Common myeloid progenitor, CD34-positive (primary cell): Measurements from ENCODE around the gene GPR35.
A peak's percentile ranks its signal among the peaks of the same experiment; 100 is the strongest.
"Not testable (repeated sequence)": the region's sequence is repeated elsewhere in the genome, so short reads cannot be mapped to it uniquely, and the experiment has no call there.

ENCODE experiments used
- CTCF ChIA-PET: fragments of 350-600 bp; sonication (Branson Sonifier 250); formaldehyde crosslinking; loops from one replicate; lab custom pipeline; 2021; ENCODE audit warnings: antibody characterized with exemption; lab: Charles Lee
- POLR2A ChIA-PET: fragments of 350-600 bp; sonication (Branson Sonifier 250); formaldehyde crosslinking; loops from one replicate; lab custom pipeline; 2021; ENCODE audit warnings: antibody characterized with exemption; lab: Charles Lee
- DNase-seq, 3 donors: peaks; one replicate each; pipeline versions ENCODE4 v3.0.0 to v3.0.0-alpha.2; 2013
- H3K27ac ChIP-seq, 2 experiments: 1 replicate in 1 of 2; 2 replicates in 1 of 2; pipeline ENCODE4 v1.7.0; 2013; ENCODE audit warnings: inconsistent platforms in 2 of 2, low read length in 2 of 2, mild to moderate bottlenecking in 2 of 2, low read depth in 1 of 2, moderate library complexity in 1 of 2; ENCODE audit not compliant: severe bottlenecking in 2 of 2, insufficient read depth in 1 of 2, poor library complexity in 1 of 2
- H3K27me3 ChIP-seq, 5 experiments: replicated peaks in 2 of 5; 1 replicate in 3 of 5; 2 replicates in 2 of 5; pipeline versions ENCODE4 v1.6.1 to v1.7.0; 2013; ENCODE audit warnings: low read length in 4 of 5, mild to moderate bottlenecking in 2 of 5, moderate library complexity in 2 of 5, inconsistent platforms in 1 of 5; ENCODE audit not compliant: insufficient read depth in 5 of 5, control insufficient read depth in 4 of 5
- H3K36me3 ChIP-seq, 4 experiments: 1 replicate in 2 of 4; 2 replicates in 2 of 4; pipeline versions ENCODE4 v1.6.1 to v1.7.0; 2013; ENCODE audit warnings: low read length in 3 of 4, control low read depth in 1 of 4, mild to moderate bottlenecking in 1 of 4; ENCODE audit not compliant: control insufficient read depth in 4 of 4, insufficient read depth in 4 of 4
- H3K4me1 ChIP-seq, 4 experiments: 1 replicate in 3 of 4; 2 replicates in 1 of 4; pipeline versions ENCODE4 v1.6.1 to v1.7.1; 2013; ENCODE audit warnings: low read length in 3 of 4, mild to moderate bottlenecking in 3 of 4, control low read depth in 1 of 4, inconsistent platforms in 1 of 4, moderate library complexity in 1 of 4; ENCODE audit not compliant: control insufficient read depth in 4 of 4, insufficient read depth in 4 of 4; ENCODE audit errors: control extremely low read depth in 1 of 4
- H3K4me3 ChIP-seq, 7 experiments: 1 replicate in 4 of 7; 2 replicates in 3 of 7; pipeline versions ENCODE4 v1.5.1 to v1.7.0; 2013; ENCODE audit warnings: mild to moderate bottlenecking in 7 of 7, low read length in 6 of 7, moderate library complexity in 6 of 7, inconsistent platforms in 2 of 7, low read depth in 2 of 7, control low read depth in 1 of 7; ENCODE audit not compliant: insufficient read depth in 4 of 7, control insufficient read depth in 1 of 7; ENCODE audit errors: extremely low read depth in 1 of 7
- H3K9me3 ChIP-seq, 5 experiments: 1 replicate in 4 of 5; 2 replicates in 1 of 5; pipeline versions ENCODE4 v1.6.1 to v1.7.1; 2013; ENCODE audit warnings: low read length in 4 of 5, mild to moderate bottlenecking in 2 of 5, inconsistent platforms in 1 of 5, low read depth in 1 of 5, moderate library complexity in 1 of 5; ENCODE audit not compliant: control insufficient read depth in 4 of 5, insufficient read depth in 2 of 5; ENCODE audit errors: control extremely low read depth in 1 of 5
- WGBS: methylation state at CpG from one replicate; pipeline ENCODE4 v1.1.5; 2013; ENCODE audit not compliant: insufficient coverage; 5-methylcytosine and 5-hydroxymethylcytosine counted together

Gene GPR35

DNA sequence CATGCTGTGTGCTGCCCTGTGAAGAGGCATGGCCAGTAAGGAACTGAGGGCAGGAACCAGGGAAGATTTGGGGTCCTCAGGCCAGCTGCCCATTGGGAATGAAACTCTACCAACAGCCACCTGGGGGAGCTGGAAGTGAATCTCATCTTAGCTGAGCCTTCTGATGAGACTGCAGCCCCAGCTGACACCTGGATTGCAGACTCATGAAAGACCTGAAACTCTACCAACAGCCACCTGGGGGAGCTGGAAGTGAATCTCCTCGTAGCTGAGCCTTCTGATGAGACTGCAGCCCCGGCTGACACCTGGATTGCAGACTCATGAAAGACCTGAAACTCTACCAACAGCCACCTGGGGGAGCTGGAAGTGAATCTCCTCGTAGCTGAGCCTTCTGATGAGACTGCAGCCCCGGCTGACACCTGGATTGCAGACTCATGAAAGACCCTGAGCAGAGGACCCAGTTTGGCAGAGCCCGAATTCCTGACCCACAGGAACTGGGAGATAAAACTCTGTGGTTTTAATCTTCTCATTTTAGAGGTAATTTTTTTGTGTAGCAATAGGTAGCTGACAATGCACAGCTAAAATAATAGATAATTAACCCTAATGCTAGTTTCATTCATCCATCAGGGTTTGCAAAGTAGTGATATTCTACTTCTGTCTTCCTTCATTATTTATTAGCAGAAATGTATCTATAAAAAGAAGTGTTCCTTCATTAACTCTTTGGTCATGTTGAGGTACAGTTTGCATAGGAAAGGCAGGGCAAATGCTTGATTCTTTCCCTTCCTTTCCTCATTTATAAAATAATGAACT lies 8.2 kb upstream of the GPR35 start:
- H3K27me3 ChIP-seq, H3K4me3 ChIP-seq, H3K36me3 ChIP-seq, POLR2A ChIA-PET, H3K27ac ChIP-seq, H3K9me3 ChIP-seq: not testable (repeated sequence)
- DNase-seq = peak in 1 of 3 donors; percentile 38
- WGBS = no CpG with 5 or more reads among the region's 5 CpGs
- peaks cover 3 to 56% (median 34%) of the 10 kb centered on the region in 4 experiments for H3K4me1 ChIP-seq
- CTCF ChIA-PET = interaction anchor here (1.0 to 1.4 kb wide), 3 partner anchors 21 to 29 kb away, joined by 3 read pairs; no protein-coding TSS in a partner anchor

DNA sequence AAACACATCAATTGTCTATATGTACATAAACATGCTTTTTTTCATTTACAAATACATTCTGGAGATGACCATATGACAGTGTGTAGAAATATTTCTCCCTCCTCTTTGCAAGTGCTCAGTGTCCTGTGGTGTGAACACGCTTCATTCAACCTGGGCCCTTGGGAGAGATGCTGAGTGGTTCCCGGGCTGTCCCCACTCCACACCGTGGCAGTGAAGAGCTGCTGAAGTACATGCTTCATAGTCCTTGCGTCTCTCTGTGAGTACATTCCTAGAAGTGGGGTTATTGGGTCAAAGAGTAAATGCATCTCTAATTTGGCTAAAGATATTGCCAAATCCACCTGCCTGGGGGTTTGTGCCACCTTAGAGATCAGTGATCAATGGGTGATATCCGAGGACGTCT lies 6.5 kb upstream of the GPR35 start:
- no peaks in the 10 kb centered on the region for H3K36me3 ChIP-seq
- WGBS = 93% methylated on average over 5 of the region's 6 CpGs
- no peak overlapping the region for H3K4me3 ChIP-seq
- H3K4me1 ChIP-seq = peaks cover 6 to 57% (median 38%) of the 10 kb centered on the region in 4 experiments
- DNase-seq = no peak
- ChIA-PET CTCF (interaction anchor here (1.1 kb wide), 1 partner anchor 29 kb away, joined by 3 read pairs; no protein-coding TSS in a partner anchor), POLR2A (no interaction called here)
- no peak overlapping the region for H3K27ac ChIP-seq
- H3K27me3 ChIP-seq = no peaks in the 10 kb centered on the region
- H3K9me3 ChIP-seq = peaks cover 0 to 3% (median 0%) of the 10 kb centered on the region in 5 experiments

DNA sequence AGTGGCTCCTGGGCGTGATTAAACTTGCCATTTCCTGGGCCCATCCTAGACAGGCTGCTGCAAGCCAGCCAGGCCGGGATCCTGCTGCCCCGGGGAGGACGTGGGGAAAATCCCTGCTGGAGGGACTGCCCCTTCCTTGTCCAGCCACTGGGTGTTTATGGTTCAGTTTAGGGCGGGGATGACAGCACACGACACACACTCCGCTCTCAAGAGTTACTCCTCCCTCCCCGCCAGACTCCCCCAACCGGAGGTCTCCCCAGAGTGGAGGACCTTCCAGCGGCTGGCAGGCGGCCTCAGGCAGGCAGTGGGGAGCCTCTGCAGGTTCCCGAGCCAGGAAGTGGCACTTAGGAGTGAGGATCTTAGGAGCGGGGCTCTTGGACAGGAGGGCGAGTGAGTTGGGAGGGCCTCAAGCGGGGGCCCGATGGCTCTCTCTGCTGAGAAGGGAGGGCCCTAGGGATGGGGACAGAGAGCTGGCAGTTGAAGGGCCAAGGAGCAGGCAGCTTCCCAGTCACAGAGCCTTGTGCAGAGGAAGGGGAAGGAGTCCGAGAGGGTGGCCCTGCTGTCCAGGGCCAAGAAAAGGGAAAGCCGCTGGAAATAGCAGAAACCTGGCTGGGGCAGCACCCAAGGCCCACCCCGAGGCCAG lies 5.7 kb upstream of the GPR35 start:
- Histone ChIP-seq H3K27me3 (no peaks in the 10 kb centered on the region), H3K9me3 (peaks cover 0 to 3% (median 0%) of the 10 kb centered on the region in 5 experiments), H3K27ac (no peak overlapping the region), H3K4me1 (peaks cover 6 to 63% (median 45%) of the 10 kb centered on the region in 4 experiments), H3K4me3 (no peak overlapping the region), H3K36me3 (no peaks in the 10 kb centered on the region)
- DNase-seq = no peak
- POLR2A ChIA-PET = no interaction called here
- CTCF ChIA-PET = no interaction called here
- 92% methylated on average over 16 of the region's 19 CpGs for WGBS

- CTCF ChIA-PET = interaction anchor here (2.7 kb wide), 1 partner anchor 8 kb away, joined by 13 read pairs; no protein-coding TSS in a partner anchor
- H3K27ac ChIP-seq = no peak overlapping the region
- DNase-seq = no peak
- no peak overlapping the region for H3K4me3 ChIP-seq
- H3K9me3 ChIP-seq = peaks cover 0 to 3% (median 0%) of the 10 kb centered on the region in 5 experiments
- 98% methylated on average over 11 of the region's 13 CpGs for WGBS
- no peaks in the 10 kb centered on the region for H3K36me3 ChIP-seq
- peaks cover 6 to 63% (median 50%) of the 10 kb centered on the region in 4 experiments for H3K4me1 ChIP-seq
- no peaks in the 10 kb centered on the region for H3K27me3 ChIP-seq
- POLR2A ChIA-PET = no interaction called here
Measured at GRCh38 chr2:240620149-240620731, 5.0 kb upstream of the GPR35 start.

- POLR2A ChIA-PET = interaction anchor here (0.6 kb wide), 1 partner anchor 11 kb away, joined by 4 read pairs; no protein-coding TSS in a partner anchor
- Histone ChIP-seq H3K27ac (no peak overlapping the region), H3K36me3 (no peaks in the 10 kb centered on the region), H3K9me3 (peaks cover 0 to 3% (median 0%) of the 10 kb centered on the region in 5 experiments), H3K4me1 (peaks cover 6 to 64% (median 53%) of the 10 kb centered on the region in 4 experiments), H3K27me3 (no peaks in the 10 kb centered on the region), H3K4me3 (no peak overlapping the region)
- CTCF ChIA-PET = interaction anchor here (1.2 to 2.7 kb wide), 5 partner anchors 9 to 55 kb away, joined by 3 to 13 read pairs (median 7); partner anchors contain the start of gene CAPN10
- WGBS = 58% methylated on average over 2 of the region's 7 CpGs
- DNase-seq = no peak
Measured at GRCh38 chr2:240620859-240621258, 4.4 kb upstream of the GPR35 start.

DNA sequence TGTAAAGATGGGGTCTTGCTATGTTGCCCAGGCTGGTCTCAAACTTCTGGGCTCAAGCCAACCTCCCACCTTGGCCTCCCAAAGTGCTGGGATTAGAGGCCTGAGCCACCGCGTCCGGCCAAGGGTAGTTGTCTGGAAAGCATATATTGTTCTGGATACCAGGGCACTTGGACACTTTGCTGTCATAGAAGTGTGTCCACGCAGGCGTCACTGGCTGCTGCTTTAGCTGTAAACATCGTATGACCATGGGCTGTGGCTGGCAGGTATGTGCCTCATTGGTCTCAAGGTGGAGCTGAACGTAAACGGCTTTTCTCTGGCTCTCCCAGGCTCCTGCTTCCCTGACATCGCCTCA lies 3.2 kb upstream of the GPR35 start:
- no peaks in the 10 kb centered on the region for H3K36me3 ChIP-seq
- no peak for DNase-seq
- ChIA-PET CTCF (interaction anchor here (1.0 to 2.7 kb wide), 8 partner anchors 10 to 218 kb away, joined by 3 to 13 read pairs (median 4); partner anchors contain the start of gene CAPN10), POLR2A (interaction anchor here (0.6 to 1.0 kb wide), 2 partner anchors 34 to 36 kb away, joined by 3 to 4 read pairs; no protein-coding TSS in a partner anchor)
- peaks cover 4 to 66% (median 61%) of the 10 kb centered on the region in 4 experiments for H3K4me1 ChIP-seq
- no peaks in the 10 kb centered on the region for H3K27me3 ChIP-seq
- 79% methylated on average over 8 of the region's 9 CpGs for WGBS
- peak overlapping the region in 1 of 7 experiments; percentile 45 for H3K4me3 ChIP-seq
- H3K9me3 ChIP-seq = peaks cover 0 to 2% (median 0%) of the 10 kb centered on the region in 5 experiments
- no peak overlapping the region for H3K27ac ChIP-seq
